ENCODE results near the gene PALLD. TPM values are rescaled to one million over a fixed set of nuclear protein-coding genes. Genes with fewer than 3 reads are reported as not detected.

Gene PALLD
- total RNA-seq, 2 donors from 2014 or later, result 72.1 to 195 TPM

- H3K9me3 ChIP-seq, result no peaks in the 10 kb centered on the region
- H3K27ac ChIP-seq, result no peak overlapping the region
- no peaks in the 10 kb centered on the region for H3K27me3 ChIP-seq
Observed at GRCh38 chr4:168519576-168519975, 22.7 kb downstream of the PALLD start.

DNA sequence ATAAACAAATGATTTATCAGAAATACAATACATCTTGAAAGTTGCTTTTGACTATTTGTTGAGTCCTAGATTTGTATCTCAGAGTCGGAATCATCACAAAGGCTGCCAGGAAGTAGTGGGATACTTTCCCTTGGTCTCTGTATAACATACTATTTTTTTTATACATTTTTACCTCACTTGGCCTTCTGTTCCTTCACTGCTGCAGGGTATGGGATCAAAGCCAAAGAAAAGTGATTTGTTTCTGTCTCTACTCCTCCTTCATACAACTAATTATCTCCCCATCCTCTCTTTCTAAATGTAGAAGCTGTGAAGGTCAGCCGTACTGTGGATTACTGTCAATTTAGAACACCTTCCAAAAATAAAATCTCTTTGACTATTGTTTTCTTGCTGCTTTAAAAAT is 24.9 kb downstream of the PALLD start:
- no peaks in the 10 kb centered on the region for H3K9me3 ChIP-seq
- TF ChIP-seq CTCF (IDR thresholded peaks at IDR 0.05), result no peak
- no peak overlapping the region for H3K4me3 ChIP-seq
- no peaks in the 10 kb centered on the region for H3K27me3 ChIP-seq
- no peak for DNase-seq
- no peak overlapping the region for H3K9ac ChIP-seq (ENCODE audit: low read depth in 2 of 2, low read length in 2 of 2)
- intact Hi-C loops (cut with DNase I), result no loop called here
- H3K4me1 ChIP-seq, result no peaks in the 10 kb centered on the region
- no peak overlapping the region for H3K27ac ChIP-seq
- H3K36me3 ChIP-seq, result no peaks in the 10 kb centered on the region

More at GRCh38 chr4:168519576-168519975, 22.7 kb downstream of the PALLD start:
- no peaks in the 10 kb centered on the region for H3K36me3 ChIP-seq
- H3K4me1 ChIP-seq, result no peaks in the 10 kb centered on the region
- no peak overlapping the region for H3K4me3 ChIP-seq
- intact Hi-C loops (cut with DNase I), result loop anchor here (10.0 kb wide), 1 partner anchor 405 kb away; no protein-coding TSS in a partner anchor
- TF ChIP-seq CTCF (IDR thresholded peaks at IDR 0.05), result no peak
- no peak for DNase-seq
- no peak overlapping the region for H3K9ac ChIP-seq (ENCODE audit: low read depth in 2 of 2, low read length in 2 of 2)

- no peak overlapping the region for H3K4me3 ChIP-seq
- intact Hi-C loops (cut with DNase I), result no loop called here
- DNase-seq, result no peak
- H3K27me3 ChIP-seq, result no peaks in the 10 kb centered on the region
- no peak overlapping the region for H3K9ac ChIP-seq (ENCODE audit: low read depth in 2 of 2, low read length in 2 of 2)
- no peaks in the 10 kb centered on the region for H3K9me3 ChIP-seq
- no peak overlapping the region for H3K27ac ChIP-seq
- no peaks in the 10 kb centered on the region for H3K36me3 ChIP-seq
- no peak for TF ChIP-seq CTCF (IDR thresholded peaks at IDR 0.05)
- no peaks in the 10 kb centered on the region for H3K4me1 ChIP-seq
Observed at GRCh38 chr4:168522356-168522755, 25.5 kb downstream of the PALLD start.

DNA sequence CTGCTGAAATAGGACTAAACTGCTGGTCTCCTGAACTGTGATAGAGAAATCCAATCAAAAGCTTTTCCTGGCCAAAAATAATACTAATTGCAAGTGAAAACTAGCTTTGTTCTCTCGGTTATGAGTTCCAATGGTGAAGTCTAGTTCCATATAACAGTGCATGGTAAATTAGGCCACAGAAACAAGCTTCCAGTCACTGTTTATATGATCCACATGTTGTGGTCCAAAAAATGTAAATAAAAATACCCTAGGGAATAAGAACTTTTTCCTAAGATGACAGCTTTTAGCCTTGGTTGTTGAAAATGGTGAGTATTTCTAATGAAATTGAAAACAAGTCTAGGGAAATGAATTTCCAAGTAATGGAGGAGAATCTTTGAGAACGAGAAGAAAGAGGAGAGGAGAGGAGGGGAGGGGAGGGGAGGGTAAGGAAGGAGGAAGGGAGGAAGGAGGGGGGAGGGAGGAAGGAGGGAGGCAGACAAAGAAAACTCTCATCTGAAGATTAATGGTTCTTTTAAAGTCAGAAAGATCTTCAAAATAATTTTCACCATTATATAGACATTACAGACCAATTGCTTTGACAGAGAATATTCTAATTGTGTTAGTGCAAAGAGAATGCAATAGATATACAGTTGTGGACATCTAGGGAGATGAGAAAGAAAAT is 26.1 kb downstream of the PALLD start:
- H3K36me3 ChIP-seq, result no peaks in the 10 kb centered on the region
- H3K9ac ChIP-seq (ENCODE audit: low read depth in 2 of 2, low read length in 2 of 2), result no peak overlapping the region
- no peaks in the 10 kb centered on the region for H3K27me3 ChIP-seq
- intact Hi-C loops (cut with DNase I), result no loop called here
- no peaks in the 10 kb centered on the region for H3K9me3 ChIP-seq
- no peaks in the 10 kb centered on the region for H3K4me1 ChIP-seq
- no peak overlapping the region for H3K27ac ChIP-seq
- no peak overlapping the region for H3K4me3 ChIP-seq
- no peak for DNase-seq
- no peak for TF ChIP-seq CTCF (IDR thresholded peaks at IDR 0.05)

DNA sequence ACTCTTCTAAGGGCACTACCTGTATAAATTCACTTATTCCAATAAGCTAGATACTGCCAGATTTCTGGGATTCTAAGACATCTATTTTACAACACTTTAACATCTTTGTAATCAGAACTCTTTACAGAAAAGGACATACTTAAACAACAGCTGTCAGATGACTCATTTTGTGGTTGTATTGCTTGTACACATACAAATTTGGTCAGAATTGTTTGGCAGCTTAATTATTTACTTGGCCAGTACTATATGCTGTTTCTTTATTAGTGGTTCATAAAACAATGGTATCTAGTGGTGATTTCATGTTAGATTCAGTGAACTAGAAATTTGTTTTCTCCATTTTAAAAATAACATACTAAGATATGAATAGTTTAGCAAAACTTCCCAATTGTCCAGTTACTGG is 27.2 kb downstream of the PALLD start:
- Histone ChIP-seq H3K4me1 (no peaks in the 10 kb centered on the region), H3K27ac (no peak overlapping the region), H3K9me3 (no peaks in the 10 kb centered on the region), H3K27me3 (no peaks in the 10 kb centered on the region), H3K4me3 (no peak overlapping the region), H3K9ac (ENCODE audit: low read depth in 2 of 2, low read length in 2 of 2) (no peak overlapping the region), H3K36me3 (no peaks in the 10 kb centered on the region)
- TF ChIP-seq CTCF (IDR thresholded peaks at IDR 0.05), result no peak
- intact Hi-C loops (cut with DNase I), result no loop called here
- DNase-seq, result no peak

Data from colonic mucosa (tissue), 4 donors.